Mucosa of stomach (tissue), 1 donor: ENCODE measurements around the gene AKT1S1.

Source experiments
- H3K27me3 ChIP-seq: one replicate; pipeline ENCODE4 v1.7.0; 2013; ENCODE audit warnings: mild to moderate bottlenecking, low read length; ENCODE audit not compliant: control insufficient read depth, insufficient read depth
- H3K36me3 ChIP-seq: one replicate; pipeline ENCODE4 v1.7.0; 2013; ENCODE audit warnings: low read length; ENCODE audit not compliant: control insufficient read depth, insufficient read depth
- H3K4me1 ChIP-seq: one replicate; pipeline ENCODE4 v1.7.0; 2013; ENCODE audit warnings: mild to moderate bottlenecking, low read length; ENCODE audit not compliant: control insufficient read depth, insufficient read depth
- H3K4me3 ChIP-seq: one replicate; pipeline ENCODE4 v1.7.0; 2013; ENCODE audit warnings: low read length
- H3K9ac ChIP-seq: one replicate; pipeline ENCODE4 v1.7.0; 2013; ENCODE audit warnings: mild to moderate bottlenecking, low read length, moderate library complexity
- H3K9me3 ChIP-seq: one replicate; pipeline ENCODE4 v1.7.0; 2013; ENCODE audit warnings: mild to moderate bottlenecking, low read length, moderate library complexity; ENCODE audit not compliant: control insufficient read depth
- donor health status: Pancreatic carcinoma.

AKT1S1 gene

GRCh38 chr19:49858088-49858985 lies 18.8 kb downstream of the AKT1S1 start:
- Histone ChIP-seq H3K9me3 (no peaks in the 10 kb centered on the region), H3K9ac (no peak overlapping the region), H3K4me3 (no peak overlapping the region), H3K36me3 (peaks cover 20% of the 10 kb centered on the region), H3K4me1 (peaks cover 19% of the 10 kb centered on the region), H3K27me3 (no peaks in the 10 kb centered on the region)

- Histone ChIP-seq H3K9ac (no peak overlapping the region), H3K36me3 (peaks cover 20% of the 10 kb centered on the region), H3K9me3 (no peaks in the 10 kb centered on the region), H3K4me1 (peaks cover 24% of the 10 kb centered on the region), H3K4me3 (no peak overlapping the region), H3K27me3 (no peaks in the 10 kb centered on the region)
Measured at GRCh38 chr19:49857838-49858087, 19.4 kb downstream of the AKT1S1 start.

DNA sequence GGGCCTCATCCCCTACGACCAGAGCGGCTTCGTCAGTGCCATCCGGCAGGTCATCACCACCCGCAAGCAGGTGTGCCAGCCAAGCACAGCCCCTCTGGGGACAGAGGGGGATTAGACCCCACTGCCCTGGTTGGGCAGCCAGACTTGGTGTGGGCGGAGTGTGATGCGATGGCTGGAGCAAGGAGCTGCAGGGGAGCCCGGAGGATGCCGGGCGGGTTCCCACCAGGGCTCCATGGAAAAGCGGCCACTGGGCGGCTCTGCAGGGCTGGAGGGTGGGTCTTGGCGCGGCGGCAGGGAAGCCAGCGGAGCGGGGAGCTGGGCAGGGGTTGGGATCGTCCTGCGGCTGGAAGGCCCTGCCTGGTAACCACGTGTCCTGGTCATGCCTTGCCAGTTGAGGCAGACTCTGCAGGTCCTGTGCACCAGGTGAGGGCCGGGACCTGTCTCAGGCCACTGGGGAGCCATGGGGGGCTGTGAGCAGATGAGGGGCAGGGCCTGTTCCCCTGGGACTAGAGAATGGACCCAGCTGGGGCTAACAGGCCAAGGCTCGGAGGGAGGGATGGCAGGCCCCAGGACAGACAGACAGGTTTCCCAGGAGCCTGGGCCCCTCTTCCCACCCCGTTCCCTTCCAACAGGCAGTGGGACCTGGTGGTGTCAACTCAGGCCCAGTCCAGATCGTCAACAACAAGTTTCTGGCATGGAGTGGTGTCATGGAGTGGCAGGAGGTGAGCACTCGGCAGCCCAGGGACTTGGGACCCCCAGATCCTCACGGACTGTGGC lies 19.9 kb downstream of the AKT1S1 start:
- peaks cover 30% of the 10 kb centered on the region for H3K4me1 ChIP-seq

GRCh38 chr19:49856574-49857021 lies 20.6 kb downstream of the AKT1S1 start:
- Histone ChIP-seq H3K36me3 (peaks cover 20% of the 10 kb centered on the region), H3K9me3 (no peaks in the 10 kb centered on the region), H3K27me3 (no peaks in the 10 kb centered on the region), H3K4me1 (peaks cover 31% of the 10 kb centered on the region), H3K9ac (no peak overlapping the region), H3K4me3 (no peak overlapping the region)

More for the DNA sequence above, 19.9 kb downstream of the AKT1S1 start:
- Histone ChIP-seq H3K4me3 (no peak overlapping the region), H3K9me3 (no peaks in the 10 kb centered on the region), H3K9ac (no peak overlapping the region), H3K36me3 (peaks cover 20% of the 10 kb centered on the region), H3K27me3 (no peaks in the 10 kb centered on the region)

DNA sequence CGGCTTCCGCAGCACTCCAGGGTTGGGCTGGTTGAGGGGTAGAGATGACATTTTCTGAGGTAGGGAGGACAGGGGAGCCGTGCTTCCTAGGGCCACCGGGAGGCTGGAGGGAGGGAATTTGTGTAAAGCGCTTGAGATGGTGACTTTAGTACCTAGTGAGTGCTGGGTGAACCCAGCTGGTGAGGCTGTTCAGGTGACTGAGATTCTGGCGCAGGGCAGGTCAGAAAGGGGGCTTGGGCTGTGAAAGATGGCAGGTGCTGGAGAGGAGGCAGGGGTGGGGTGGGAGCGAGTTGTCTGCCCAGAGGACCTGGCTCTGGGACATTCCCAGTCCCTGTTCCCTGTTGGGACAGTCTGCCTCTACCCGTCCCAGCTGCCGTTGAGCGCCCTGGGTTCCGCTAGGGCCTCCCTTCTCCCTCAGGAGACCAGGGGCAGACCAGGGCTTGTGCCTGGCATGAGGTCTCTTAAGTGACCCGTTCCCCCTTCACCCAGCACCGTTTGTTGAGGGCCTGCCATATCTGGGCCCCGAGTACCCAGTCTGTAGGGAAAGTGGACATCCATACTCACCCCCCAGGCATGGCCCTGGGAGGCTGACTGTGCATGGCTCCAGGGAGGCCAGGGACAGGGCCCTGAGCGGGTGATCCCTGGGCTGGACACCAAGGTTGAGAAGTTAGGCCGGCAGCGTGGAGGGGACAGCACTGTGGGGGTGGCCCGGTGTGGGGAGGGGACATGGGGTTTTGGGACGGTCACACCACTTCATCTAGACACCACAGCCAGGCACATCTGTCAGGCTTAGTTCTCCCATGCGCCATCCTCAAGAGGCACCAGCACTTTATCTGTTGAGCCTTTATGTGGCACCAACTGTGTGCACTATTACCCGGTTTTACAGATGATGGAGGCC lies 21.2 kb downstream of the AKT1S1 start:
- H3K4me3 ChIP-seq = no peak overlapping the region
- no peaks in the 10 kb centered on the region for H3K9me3 ChIP-seq
- H3K27me3 ChIP-seq = no peaks in the 10 kb centered on the region
- H3K9ac ChIP-seq = no peak overlapping the region
- H3K36me3 ChIP-seq = peaks cover 20% of the 10 kb centered on the region
- peaks cover 25% of the 10 kb centered on the region for H3K4me1 ChIP-seq

GRCh38 chr19:49855277-49855675 lies 21.9 kb downstream of the AKT1S1 start:
- no peaks in the 10 kb centered on the region for H3K9me3 ChIP-seq
- no peaks in the 10 kb centered on the region for H3K27me3 ChIP-seq
- peaks cover 13% of the 10 kb centered on the region for H3K36me3 ChIP-seq
- H3K4me1 ChIP-seq = peaks cover 23% of the 10 kb centered on the region
- H3K9ac ChIP-seq = no peak overlapping the region
- no peak overlapping the region for H3K4me3 ChIP-seq

GRCh38 chr19:49854378-49855263 lies 22.5 kb downstream of the AKT1S1 start:
- Histone ChIP-seq H3K9ac (no peak overlapping the region), H3K4me3 (no peak overlapping the region), H3K27me3 (no peaks in the 10 kb centered on the region), H3K9me3 (no peaks in the 10 kb centered on the region), H3K4me1 (peaks cover 30% of the 10 kb centered on the region), H3K36me3 (peaks cover 11% of the 10 kb centered on the region)

GRCh38 chr19:49853852-49854377 lies 23.2 kb downstream of the AKT1S1 start:
- Histone ChIP-seq H3K36me3 (peaks cover 9% of the 10 kb centered on the region), H3K27me3 (no peaks in the 10 kb centered on the region), H3K4me1 (peaks cover 30% of the 10 kb centered on the region), H3K9ac (no peak overlapping the region), H3K4me3 (no peak overlapping the region), H3K9me3 (no peaks in the 10 kb centered on the region)

GRCh38 chr19:49852631-49853126 lies 24.5 kb downstream of the AKT1S1 start:
- H3K4me3 ChIP-seq = peak overlapping the region; percentile 14
- peaks cover 30% of the 10 kb centered on the region for H3K4me1 ChIP-seq
- peaks cover 8% of the 10 kb centered on the region for H3K36me3 ChIP-seq
- H3K27me3 ChIP-seq = no peaks in the 10 kb centered on the region
- H3K9me3 ChIP-seq = no peaks in the 10 kb centered on the region
- H3K9ac ChIP-seq = no peak overlapping the region

DNA sequence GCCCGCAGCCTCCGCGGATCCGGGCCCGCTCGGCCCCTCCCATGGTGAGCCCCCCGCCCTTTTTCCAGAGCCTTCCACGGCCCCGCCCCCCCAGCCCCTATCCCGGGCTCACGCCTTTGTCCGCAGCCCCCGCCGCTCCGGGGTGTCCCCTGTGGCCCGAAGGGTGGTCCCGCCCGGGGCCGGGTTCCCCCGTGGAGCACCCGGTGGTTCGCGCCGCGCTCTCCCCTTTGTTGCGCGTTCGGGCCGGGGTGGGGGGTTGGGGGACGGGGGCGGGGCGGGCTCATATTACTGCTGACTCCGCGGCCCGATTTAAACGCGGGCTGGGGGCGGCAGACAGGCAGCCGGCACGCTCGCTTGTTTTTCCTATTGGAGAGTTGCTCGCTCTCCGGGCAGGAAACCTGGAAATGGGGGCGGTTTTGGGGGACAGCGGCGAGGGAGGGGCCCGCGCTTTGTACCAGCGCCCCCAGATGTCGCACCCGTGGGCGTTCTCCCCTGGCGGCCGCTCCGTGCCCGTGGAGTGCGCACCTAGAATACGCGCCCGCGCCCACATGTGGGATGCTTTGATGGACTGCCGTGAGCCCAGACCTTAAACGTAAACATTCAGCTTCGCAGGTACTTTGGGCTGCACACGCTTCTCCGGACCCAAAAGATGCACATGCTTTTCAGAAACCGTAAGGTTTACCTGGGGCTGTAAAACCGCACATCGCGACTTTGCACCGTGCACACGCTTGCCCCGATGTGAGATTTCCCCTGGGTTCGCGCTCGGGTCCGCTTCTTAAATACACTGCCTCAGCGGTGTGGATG lies 25.5 kb downstream of the AKT1S1 start:
- Histone ChIP-seq H3K27me3 (no peaks in the 10 kb centered on the region), H3K4me3 (peak overlapping the region; percentile 14), H3K9ac (no peak overlapping the region), H3K36me3 (no peaks in the 10 kb centered on the region), H3K4me1 (peaks cover 30% of the 10 kb centered on the region), H3K9me3 (no peaks in the 10 kb centered on the region)
